Stimulated activated CD8-positive, alpha-beta memory T cell treated with anti-CD3 and anti-CD28 coated beads, Interleukin-2, amount 100 ng/mL, for 1 hour (primary cell): ENCODE measurements around the gene ZNF316.

Experiments
- DNase-seq, 2 donors: peaks; one replicate each; pipeline ENCODE4 v3.0.0-alpha.2; 2020; ENCODE audit warnings: low read depth in 2 of 2

The ZNF316 gene

DNA sequence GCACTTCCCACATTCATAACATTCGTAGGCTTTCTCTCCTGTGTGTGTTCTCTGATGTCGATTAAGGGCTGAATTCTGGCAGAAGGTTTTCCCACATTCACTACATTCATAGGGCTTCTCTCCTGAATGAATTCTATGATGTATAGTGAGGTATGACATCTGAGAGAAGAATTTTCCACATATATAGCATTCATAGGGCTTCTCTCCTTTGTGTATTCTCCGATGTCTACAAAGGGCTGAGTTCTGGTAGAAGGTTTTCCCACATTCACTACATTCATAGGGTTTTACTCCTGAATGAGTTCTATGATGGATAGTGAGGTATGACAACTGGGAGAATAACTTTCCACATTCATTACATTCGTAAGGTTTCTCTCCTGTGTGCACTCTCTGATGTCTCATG is 54.0 kb downstream of the ZNF316 start:
- no peak for DNase-seq

DNA sequence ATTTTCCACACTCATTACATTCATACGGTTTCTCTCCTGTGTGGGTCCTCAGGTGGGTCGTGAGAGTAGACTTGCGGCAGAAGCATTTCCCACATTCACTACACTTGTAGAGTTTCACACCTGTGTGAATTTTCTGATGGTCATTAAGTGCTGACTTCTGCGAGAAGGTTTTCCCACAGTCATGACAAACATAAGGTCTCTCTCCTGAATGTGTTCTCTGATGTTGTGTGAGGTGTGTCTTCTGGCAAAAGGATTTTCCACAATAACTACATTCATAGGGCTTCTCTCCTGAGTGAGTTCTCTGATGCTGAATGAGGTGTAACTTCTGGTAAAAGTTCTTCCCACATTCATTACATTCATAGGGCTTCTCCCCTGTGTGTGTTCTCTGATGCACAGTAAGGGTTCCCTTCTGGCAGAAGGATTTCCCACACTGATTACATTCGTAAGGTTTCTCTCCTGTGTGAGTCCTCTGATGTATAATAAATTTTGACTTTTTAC is 54.5 kb downstream of the ZNF316 start:
- DNase-seq = no peak

DNA sequence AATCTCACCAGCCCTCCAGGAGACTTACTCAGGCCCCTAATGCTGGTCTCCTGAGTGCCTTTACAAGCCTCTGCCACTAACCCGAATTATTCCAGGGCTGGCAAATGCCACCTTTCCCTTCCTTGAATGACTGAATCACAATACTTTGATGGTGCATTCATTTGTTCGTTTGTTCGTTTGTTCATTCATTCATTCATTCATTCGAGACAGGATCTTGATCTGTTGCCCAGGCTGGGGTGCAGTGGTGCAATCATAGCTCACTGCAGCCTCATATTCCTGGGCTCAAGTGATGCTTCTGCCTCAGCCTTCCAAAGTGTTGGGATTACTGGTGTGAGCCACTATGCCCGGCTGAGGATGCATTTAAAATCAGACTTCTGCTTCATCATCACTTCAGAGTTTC is 63.7 kb downstream of the ZNF316 start:
- DNase-seq = no peak

DNA sequence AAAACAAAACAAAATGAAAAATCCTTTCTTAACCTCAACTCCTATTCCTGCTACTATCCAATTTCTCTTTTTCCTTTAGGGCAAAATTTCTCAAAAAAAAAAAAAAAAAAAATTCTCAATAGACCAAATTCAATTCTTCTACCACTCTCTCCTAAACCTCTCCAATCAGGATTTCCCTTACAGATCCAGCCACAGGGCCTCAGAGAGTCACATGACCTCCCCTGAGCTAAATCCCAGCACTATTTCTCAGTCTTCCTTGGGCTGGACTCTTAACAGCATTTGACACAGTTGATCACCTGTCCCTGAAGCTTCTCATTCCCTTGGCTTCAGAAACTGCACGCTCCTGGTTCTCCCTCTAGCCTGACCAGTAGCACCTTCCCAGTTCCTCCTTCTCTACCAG is 64.7 kb downstream of the ZNF316 start:
- DNase-seq = no peak
